Left lung (tissue), 10 donors: ENCODE data around the gene ALK. TPM values are rescaled to one million over a fixed set of nuclear protein-coding genes. Genes with fewer than 3 reads are reported as not detected.

Source experiments
- ATAC-seq: fragments of 200-7000 bp; cut with Tn5 transposase; one replicate; pipeline ENCODE4 v1.9.1; 2020; ENCODE audit warnings: moderate library complexity
- DNase-seq, 4 donors: peaks; one replicate each; pipeline ENCODE4 v3.0.0-alpha.2; 2013 to 2020
- H3K27ac ChIP-seq, 2 donors: fragments of 200-600 bp; sonication (generic) in 1 of 2; one replicate each; pipeline versions ENCODE4 v1.5.0 to v1.8.0; 2020 to 2021
- H3K27me3 ChIP-seq, 2 donors: fragments of 200-600 bp; sonication (generic) in 1 of 2; one replicate each; pipeline versions ENCODE4 v1.5.0 to v1.8.0; 2020 to 2021
- H3K36me3 ChIP-seq, 2 donors: fragments of 200-600 bp; sonication (generic) in 1 of 2; one replicate each; pipeline versions ENCODE4 v1.5.0 to v1.8.0; 2020 to 2021
- H3K4me1 ChIP-seq, 2 donors: fragments of 200-600 bp; one replicate each; pipeline ENCODE4 v1.8.0; 2021
- H3K4me3 ChIP-seq, 2 donors: fragments of 200-600 bp; sonication (generic) in 1 of 2; one replicate each; pipeline versions ENCODE4 v1.5.0 to v1.8.0; 2020 to 2021; ENCODE audit warnings: mild to moderate bottlenecking in 1 of 2
- H3K9me3 ChIP-seq, 2 donors: fragments of 200-600 bp; sonication (generic) in 1 of 2; one replicate each; pipeline versions ENCODE4 v1.5.0 to v1.8.0; 2020 to 2021
- intact Hi-C, 2 donors: fragments of 100-400 bp; cut with DNase I; formaldehyde crosslinking; loops; one replicate each; pipeline versions ENCODE4 v1.11.2 to v1.14.2; 2022
- polyA plus RNA-seq, 6 donors: library from polyadenylated mRNA; unstranded; fragments of 120-200 nt; gene quantifications; one replicate each; pipeline ENCODE4 v1.2.1, GENCODE V29; 2013; ENCODE audit not compliant: insufficient read length in 6 of 6
- total RNA-seq, 2 donors: library from RNA; stranded (reverse); fragmentation: NEBNext Ultra II Directional; extraction: Animal tissue kit (Norgen Biotek cat#: 25700); gene quantifications; one replicate each; pipeline ENCODE4 v1.2.1, GENCODE V29; 2021
- TF ChIP-seq, protein P1 (sequence below), 2 donors: fragments of 200-600 bp; sonication (generic) in 1 of 2; IDR thresholded peaks; one replicate each; pipeline versions ENCODE4 v1.5.0 to v1.8.0; 2021; ENCODE audit warnings: antibody characterized with exemption in 2 of 2
- donor health status: DM: no; HTN: yes; CAD: no.
- donor health status: DM: no; HTN: no; CAD: no.

ALK gene
- total and polyA plus RNA-seq, 8 donors, result 0.06 to 0.70 (median 0.12) TPM; not detected in 2

DNA sequence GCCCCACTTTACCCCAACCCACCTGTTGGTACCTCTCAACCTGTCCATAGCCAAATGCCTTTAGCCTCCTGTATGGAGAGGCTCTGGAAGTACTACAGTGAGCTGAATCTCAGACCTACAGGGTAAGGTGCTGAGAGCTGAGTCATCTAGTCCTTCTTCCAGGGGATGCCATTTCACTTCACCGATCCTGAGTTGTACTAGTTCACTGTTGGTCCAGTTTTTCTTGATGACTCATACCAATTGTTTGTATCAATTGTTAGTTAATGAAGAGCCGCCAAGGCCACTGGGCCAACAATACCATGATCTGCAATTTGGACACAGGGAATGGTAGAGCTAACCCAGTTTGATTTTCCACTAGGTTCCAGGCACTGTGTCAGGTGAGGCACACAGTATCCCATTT is 549.2 kb downstream of the ALK start:
- H3K4me1 ChIP-seq, result no peaks in the 10 kb centered on the region
- H3K36me3 ChIP-seq, result no peaks in the 10 kb centered on the region
- no peaks in the 10 kb centered on the region for H3K27me3 ChIP-seq
- no peaks in the 10 kb centered on the region for H3K9me3 ChIP-seq
- no peak overlapping the region for H3K4me3 ChIP-seq
- ATAC-seq, result no peak
- DNase-seq, result no peak
- no peak overlapping the region for H3K27ac ChIP-seq
- intact Hi-C loops, result no loop called here
- TF ChIP-seq, protein P1, sequence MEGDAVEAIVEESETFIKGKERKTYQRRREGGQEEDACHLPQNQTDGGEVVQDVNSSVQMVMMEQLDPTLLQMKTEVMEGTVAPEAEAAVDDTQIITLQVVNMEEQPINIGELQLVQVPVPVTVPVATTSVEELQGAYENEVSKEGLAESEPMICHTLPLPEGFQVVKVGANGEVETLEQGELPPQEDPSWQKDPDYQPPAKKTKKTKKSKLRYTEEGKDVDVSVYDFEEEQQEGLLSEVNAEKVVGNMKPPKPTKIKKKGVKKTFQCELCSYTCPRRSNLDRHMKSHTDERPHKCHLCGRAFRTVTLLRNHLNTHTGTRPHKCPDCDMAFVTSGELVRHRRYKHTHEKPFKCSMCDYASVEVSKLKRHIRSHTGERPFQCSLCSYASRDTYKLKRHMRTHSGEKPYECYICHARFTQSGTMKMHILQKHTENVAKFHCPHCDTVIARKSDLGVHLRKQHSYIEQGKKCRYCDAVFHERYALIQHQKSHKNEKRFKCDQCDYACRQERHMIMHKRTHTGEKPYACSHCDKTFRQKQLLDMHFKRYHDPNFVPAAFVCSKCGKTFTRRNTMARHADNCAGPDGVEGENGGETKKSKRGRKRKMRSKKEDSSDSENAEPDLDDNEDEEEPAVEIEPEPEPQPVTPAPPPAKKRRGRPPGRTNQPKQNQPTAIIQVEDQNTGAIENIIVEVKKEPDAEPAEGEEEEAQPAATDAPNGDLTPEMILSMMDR (IDR thresholded peaks at IDR 0.05), result no peak

- Histone ChIP-seq H3K4me1 (no peaks in the 10 kb centered on the region), H3K27ac (no peak overlapping the region), H3K36me3 (no peaks in the 10 kb centered on the region), H3K27me3 (no peaks in the 10 kb centered on the region), H3K9me3 (no peaks in the 10 kb centered on the region), H3K4me3 (no peak overlapping the region)
- intact Hi-C loops, result no loop called here
- no peak for ATAC-seq
- no peak for DNase-seq
- TF ChIP-seq, protein P1 (IDR thresholded peaks at IDR 0.05), result no peak
These were observed 550.7 kb downstream of the ALK start for GRCh38 chr2:29370581-29371125.

DNA sequence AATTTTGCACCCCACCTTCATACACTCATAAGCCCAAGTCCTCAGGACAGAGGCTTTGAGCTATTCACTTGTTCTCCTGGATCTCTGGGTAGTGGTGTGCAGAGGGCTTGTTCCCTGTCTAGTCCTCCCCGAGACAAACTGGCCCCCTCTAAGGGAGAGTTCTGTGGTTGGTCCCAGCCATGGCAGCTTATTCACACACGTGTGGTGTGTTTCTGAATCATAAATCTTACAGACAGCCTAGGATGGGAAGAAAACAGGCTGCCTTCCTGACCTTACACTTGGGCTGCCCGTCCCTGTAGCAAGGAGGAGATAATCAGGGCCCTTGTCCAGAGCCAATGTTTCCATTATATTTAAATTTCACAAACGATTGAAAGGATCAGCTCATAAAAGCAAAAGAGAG is 551.2 kb downstream of the ALK start:
- no peaks in the 10 kb centered on the region for H3K36me3 ChIP-seq
- H3K27ac ChIP-seq, result no peak overlapping the region
- intact Hi-C loops, result no loop called here
- H3K9me3 ChIP-seq, result no peaks in the 10 kb centered on the region
- DNase-seq (no peak), ATAC-seq (no peak)
- no peaks in the 10 kb centered on the region for H3K4me1 ChIP-seq
- no peaks in the 10 kb centered on the region for H3K27me3 ChIP-seq
- no peak overlapping the region for H3K4me3 ChIP-seq
- TF ChIP-seq, protein P1 (IDR thresholded peaks at IDR 0.05), result no peak

GRCh38 chr2:29368659-29369040 is 552.7 kb downstream of the ALK start:
- Histone ChIP-seq H3K36me3 (no peaks in the 10 kb centered on the region), H3K27me3 (no peaks in the 10 kb centered on the region), H3K9me3 (no peaks in the 10 kb centered on the region), H3K4me3 (no peak overlapping the region), H3K4me1 (no peaks in the 10 kb centered on the region), H3K27ac (no peak overlapping the region)
- TF ChIP-seq, protein P1 (IDR thresholded peaks at IDR 0.05), result no peak
- no peak for ATAC-seq
- DNase-seq, result no peak
- intact Hi-C loops, result no loop called here

DNA sequence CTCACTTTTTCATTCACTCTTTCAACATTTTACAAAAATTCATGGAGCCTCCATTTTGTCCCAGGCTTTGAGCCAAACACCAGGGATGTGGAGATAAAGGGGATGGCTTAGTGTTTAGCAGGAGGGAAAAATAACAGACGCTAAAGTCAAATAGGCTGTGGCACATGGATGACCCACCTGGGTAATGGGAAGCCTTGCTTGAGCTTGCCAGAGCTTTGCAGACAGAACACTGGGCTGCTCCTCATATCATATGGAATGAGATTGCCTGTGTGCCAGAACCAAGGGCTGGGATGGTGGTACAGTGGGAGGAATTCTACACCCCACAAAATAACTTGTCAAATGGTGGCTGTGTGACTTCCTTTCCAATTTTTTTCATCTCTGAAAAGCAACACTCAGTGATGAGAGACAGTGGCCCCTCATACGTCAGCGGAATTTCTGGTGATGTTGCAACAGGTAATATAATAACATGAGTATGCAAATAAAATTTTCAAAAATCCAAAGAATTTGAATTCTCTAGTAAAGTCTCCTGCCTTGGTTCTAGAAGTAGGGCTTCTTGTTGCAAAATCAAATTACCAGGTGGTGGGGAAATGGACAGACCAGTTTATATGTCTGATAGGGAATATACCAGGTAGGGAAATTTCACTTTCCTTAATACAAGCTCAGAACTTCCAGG is 553.3 kb downstream of the ALK start:
- intact Hi-C loops, result no loop called here
- no peaks in the 10 kb centered on the region for H3K9me3 ChIP-seq
- TF ChIP-seq, protein P1 (IDR thresholded peaks at IDR 0.05), result no peak
- H3K27me3 ChIP-seq, result no peaks in the 10 kb centered on the region
- DNase-seq (no peak), ATAC-seq (no peak)
- H3K36me3 ChIP-seq, result no peaks in the 10 kb centered on the region
- H3K4me3 ChIP-seq, result no peak overlapping the region
- H3K4me1 ChIP-seq, result no peaks in the 10 kb centered on the region
- H3K27ac ChIP-seq, result no peak overlapping the region
